Daoy (cell line): Measurements from ENCODE around the gene GET3. TPM values are rescaled to one million over a fixed set of nuclear protein-coding genes. Genes with fewer than 3 reads are reported as not detected.

Source experiments
- DNase-seq: peaks from one replicate; pipeline ENCODE4 v3.0.0-alpha.2; 2015; ENCODE audit warnings: low read depth
- total RNA-seq: library from RNA; depleted of rRNA; stranded (reverse); fragments of >200 nt; shearing (Covaris generic); gene quantifications from 2 replicates; pipeline ENCODE4 v1.2.3, GENCODE V29; 2014

The GET3 gene
- total RNA-seq, 1 experiment from 2014 or later = 111 TPM

DNA sequence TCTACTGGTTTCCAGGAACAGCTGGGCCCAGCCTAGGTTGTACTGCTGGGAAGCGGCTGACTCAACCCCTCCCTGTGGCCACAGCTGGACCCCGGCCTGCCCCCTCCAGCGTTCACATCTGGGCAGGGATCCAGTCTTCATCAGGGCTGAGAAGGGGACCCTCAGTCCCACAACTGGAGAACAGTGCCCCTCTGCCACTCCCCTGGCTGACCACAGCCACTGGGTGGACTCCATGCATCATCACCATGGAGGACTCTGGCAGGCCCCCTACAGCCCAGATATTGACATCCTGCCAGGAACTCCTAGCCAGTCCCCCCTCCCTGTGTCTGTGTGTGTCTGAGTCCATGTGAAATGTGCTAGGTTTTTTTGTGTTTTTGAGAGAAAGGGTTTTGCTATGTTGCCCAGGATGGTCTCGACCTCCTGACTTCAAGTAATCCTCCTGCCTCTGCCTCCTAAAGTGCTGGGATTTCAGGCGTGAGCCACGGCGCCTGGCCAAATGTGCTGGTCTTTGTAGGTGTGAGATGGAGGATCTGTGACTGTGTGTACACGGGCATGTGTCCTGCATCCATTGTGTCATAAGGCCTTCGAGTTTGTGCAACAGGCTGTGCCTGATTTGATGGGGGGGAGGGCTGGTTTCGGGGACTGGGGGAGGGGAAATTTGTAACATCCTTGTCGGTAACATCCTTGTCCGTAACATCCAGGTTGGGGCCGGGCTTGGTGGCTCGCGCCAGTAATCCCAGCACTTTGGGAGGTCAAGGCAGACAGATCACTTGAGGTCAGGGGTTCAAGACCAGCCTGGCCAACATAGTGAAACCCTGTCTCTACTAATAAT is 42.1 kb downstream of the GET3 start:
- DNase-seq = peak; percentile 91

DNA sequence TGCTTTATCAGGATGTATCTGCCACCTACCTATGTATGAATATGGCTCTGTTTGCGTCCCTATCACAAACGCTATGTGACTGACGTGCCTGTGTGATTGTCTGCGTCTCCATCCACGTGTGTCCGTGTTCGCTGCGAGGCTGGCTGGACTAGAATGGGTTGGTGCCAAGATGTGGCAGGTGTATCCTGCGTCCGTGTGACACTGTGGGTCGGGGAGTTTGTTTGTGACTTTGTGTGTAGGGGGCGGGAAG is 44.8 kb downstream of the GET3 start:
- no peak for DNase-seq

GRCh38 chr19:12782424-12783290 is 45.4 kb downstream of the GET3 start:
- peak; percentile 89 for DNase-seq

DNA sequence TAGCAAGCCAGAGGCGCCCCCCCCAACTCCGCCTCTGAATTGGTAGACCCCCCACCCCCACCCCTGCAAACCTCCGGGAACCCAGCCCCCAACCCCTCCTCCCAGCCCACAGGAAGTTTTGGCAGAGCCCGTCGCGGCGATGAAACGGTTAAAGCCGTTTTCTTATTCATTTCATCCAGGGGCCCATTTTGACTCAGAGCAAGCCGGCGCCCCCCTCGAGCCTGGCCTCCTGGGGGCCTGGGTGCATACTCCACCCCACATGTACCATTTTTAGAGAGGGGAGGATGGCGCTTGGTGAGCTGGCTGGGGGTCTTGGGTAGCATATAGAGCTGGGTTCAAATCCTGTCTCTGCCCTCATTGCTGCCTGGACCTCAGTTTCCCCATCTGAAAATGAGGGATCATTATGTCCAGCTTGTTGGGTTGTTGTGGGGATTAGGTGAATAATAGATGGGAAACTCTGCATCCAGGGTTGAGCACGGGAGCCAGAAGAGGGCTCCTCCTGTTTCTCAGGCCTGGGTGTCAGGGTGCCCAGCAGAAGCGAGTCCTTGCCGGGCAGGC is 46.1 kb downstream of the GET3 start:
- peak; percentile 50 for DNase-seq

- no peak for DNase-seq
Observed at GRCh38 chr19:12783849-12784393, 46.6 kb downstream of the GET3 start.

- no peak for DNase-seq
Observed at GRCh38 chr19:12784394-12784870, 47.1 kb downstream of the GET3 start.

GRCh38 chr19:12784871-12785430 is 47.7 kb downstream of the GET3 start:
- no peak for DNase-seq

DNA sequence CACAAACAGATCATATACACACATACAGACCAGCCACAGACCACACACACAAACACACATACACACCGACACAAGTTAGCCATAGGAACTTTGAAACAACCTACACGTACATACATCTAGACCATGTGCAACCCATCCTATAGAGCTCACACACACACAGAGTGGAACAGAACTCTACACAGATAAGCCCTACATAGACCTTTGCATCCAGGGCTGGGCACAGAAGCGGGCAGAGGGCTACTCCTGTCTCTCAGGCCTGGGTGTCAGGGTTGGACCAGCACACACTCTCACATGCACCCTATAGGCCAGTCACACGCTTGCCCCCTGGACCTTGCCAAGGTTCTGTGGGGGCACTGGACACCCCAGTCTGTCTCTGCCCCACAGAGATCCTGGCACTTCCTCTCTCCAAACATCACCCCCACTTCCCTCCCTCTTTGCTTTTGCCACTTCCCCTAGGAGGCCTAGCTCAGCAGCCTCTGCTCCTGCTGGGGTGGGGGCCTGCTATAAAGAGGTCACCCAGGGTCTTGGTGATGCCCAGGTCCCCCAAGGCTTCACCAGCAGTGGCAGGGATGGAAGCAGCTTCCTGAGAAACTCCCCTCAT is 48.2 kb downstream of the GET3 start:
- no peak for DNase-seq

DNA sequence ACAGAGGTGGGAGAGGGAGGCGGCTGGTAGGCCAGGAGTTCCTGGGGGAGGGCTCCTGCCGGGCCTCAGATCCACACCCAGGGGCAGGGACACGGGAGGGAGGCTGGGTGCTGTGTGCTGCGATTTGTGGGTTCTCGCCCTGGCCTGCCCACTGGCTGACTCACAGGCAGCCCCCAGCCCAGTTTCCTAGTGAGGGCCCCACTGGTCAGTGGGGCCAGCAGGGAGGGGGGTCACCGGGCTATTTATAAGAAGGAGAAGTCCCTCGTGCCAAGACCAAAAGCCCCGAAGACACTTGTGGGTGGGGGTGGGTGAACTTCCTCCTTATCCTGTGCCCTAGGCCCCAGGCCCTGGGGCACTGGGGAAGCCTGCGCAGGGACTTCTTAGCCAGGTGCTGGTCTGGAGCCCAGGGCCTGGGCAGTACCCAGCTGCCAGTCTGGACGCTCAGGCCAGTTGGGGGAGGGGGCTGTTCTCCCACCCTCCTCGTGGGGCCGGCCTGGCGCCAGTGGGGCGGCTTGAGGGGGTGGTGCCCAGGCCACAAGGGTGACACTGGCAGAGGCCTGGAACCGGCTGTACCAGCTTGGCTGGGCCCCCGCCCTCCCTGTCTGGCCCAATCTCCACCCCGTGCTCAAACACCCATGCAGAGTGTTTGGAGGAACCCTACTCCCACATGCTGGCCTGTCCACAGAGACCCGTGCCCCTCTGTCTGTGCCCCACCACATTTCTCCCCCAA is 49.0 kb downstream of the GET3 start:
- DNase-seq = no peak

GRCh38 chr19:12786952-12787351 is 49.7 kb downstream of the GET3 start:
- no peak for DNase-seq

DNA sequence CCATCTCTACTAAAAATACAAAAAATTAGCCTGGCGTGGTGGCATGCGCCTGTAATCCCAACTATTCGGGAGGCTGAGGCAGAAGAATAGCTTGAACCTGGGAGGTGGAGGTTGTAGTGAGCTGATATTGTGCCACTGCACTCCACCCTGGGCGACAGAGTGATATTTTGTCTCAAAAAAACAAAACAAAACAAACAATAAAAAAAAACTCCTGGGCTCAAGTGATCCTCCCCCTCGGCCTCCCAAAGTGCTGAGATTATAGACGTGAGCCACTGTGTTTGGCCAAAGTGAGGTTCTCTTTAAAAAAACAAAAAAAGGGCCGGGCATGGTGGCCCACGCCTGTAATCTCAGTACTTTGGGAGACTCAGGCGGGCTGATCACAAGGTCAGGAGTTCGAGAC is 50.2 kb downstream of the GET3 start:
- DNase-seq = no peak

DNA sequence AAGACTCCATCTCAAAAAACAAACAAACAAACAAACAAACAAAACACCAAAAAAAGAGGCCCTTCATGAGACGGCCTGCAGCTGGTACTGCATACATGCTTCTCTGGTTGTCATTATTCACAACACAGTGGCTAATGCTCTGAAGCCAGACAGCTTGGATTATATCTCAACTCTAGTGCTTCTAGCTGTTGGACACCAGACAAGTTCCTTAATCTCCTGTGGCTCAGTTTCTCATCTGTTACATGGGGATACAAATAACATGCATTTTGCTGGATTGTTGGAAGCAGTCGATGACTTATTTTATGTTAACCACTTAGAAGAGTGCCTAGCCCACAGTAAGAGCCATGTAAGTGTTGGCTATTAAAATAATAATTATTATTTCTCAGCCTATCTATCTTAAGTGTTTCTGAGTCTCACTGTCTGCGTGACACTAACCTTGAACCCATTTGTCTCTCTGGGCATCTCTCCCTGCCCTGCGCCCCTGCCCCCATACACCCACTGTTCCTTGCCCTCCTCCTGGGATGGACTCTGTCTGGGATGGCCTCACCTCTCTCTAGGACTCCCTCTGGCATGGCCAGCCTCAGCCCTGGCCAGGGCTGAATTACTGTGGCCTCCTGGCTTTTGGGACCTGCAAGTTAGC is 50.9 kb downstream of the GET3 start:
- DNase-seq = no peak

DNA sequence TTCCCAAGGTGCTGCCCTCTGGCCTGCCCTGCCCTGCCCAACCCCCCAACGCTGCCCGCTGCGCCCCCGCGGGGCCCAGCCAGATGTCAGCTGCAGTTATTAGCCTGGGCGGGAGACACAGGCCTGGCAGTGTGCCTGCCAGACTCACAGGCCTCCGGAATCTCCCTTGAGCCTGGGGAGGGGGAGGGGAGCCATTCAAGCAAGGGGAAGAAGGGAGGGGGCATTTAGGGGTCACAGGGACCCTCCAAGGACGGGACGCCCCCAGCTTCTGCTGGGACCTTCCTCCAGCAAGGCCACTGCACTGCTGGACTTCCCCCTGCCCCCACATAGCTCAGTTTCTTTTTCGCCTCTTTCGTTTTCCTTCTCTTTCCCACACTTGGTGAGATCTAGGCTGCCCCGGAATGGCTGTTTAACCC is 51.4 kb downstream of the GET3 start:
- DNase-seq = peak; percentile 87

DNA sequence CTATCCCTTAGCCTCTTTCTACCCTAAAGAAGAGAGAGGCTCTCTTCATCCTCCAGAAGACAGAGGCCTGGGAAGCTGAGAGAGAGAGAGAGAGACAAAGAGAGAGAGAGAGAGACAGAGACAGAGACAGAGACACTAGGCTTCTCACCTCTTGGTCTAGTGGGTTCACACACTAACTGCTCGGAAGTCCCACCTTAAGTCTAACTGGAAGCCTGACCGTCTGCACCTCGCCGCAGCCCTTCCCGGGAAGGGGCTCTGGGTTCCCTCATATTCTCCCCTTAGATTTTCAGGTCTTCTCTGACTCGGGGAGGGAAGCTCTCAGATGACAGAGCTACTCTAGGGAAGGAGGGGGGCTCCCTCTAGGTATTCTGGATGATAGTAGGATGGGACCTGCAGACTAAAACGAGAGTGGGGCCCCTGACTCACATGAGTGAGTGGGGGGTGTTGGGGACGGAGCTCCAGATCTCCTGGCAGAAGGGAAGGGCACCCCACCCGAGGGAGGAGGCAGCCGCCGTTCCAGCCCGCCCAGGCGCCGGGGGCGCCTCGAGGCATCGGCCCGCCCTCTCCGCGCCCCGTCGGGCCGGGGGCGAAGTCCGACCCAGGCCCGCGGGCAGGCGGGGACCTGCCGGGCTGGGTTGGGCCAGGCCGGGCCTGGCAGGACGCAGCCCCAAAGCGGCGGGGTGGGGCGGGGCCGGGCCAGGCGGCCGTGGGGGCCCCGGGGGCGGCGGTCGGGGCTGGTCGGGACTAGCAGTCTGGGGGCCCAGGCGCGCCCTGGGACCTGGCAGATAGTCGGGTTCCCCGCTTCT is 52.0 kb downstream of the GET3 start:
- DNase-seq = peak; percentile 42

GRCh38 chr19:12789904-12790619 is 52.8 kb downstream of the GET3 start:
- peak; percentile 97 for DNase-seq

DNA sequence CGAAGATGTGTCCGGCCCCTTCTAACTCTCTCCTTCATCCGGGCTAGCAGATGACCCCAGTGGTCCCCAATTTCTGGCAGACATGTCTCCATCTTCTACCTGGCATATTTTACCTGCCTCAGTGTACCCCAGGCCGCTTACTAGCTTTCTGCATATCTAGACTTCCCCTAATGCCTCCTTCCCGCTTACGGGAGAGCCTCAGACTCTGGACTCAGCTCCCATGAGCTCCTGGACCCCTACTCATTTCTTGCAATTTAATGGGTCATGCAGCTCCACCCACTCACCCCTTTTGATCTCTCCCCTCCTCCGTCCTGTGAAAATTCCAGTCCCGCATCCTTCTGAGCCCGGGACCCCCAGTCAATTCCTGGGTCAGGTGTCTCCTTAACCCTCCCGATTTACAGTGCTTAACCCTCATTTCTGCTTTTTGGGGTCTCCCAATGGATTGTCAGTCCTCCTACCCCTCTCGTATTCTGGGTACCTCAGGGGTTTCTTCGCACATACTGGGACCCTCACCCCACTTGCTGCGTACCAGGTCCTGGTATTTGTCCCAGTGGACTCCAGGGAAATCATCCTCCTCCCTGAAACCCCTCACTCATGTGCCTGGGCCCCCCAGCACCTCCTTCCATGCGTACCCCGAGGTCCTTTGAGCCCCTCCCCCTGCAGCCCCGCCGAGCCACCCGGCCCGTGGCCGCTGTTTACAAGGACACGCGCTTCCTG is 53.5 kb downstream of the GET3 start:
- no peak for DNase-seq

DNA sequence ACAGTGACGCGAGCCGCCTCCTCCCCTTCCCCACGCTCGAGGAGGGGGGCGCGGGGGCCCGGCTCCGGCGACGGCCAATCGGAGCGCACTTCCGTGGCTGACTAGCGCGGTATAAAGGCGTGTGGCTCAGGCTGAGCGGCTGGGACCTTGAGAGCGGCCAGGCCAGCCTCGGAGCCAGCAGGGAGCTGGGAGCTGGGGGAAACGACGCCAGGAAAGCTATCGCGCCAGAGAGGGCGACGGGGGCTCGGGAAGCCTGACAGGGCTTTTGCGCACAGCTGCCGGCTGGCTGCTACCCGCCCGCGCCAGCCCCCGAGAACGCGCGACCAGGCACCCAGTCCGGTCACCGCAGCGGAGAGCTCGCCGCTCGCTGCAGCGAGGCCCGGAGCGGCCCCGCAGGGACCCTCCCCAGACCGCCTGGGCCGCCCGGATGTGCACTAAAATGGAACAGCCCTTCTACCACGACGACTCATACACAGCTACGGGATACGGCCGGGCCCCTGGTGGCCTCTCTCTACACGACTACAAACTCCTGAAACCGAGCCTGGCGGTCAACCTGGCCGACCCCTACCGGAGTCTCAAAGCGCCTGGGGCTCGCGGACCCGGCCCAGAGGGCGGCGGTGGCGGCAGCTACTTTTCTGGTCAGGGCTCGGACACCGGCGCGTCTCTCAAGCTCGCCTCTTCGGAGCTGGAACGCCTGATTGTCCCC is 54.2 kb downstream of the GET3 start, which contains the start of gene JUNB:
TSS of gene JUNB (plus strand) at position 142 of the 706 bp plus-strand sequence. CDS start at position 428, 286 bp downstream.
- DNase-seq = peak; percentile 99
